Activated CD8-positive, alpha-beta memory T cell treated with anti-CD3 and anti-CD28 coated beads for 4 hours (primary cell): Measurements from ENCODE around the gene AK4.
"Not testable (repeated sequence)": the region's sequence is repeated elsewhere in the genome, so short reads cannot be mapped to it uniquely, and the experiment has no call there.

Experiments used
- DNase-seq, 2 donors: peaks; one replicate each; pipeline ENCODE4 v3.0.0-alpha.2; 2020; ENCODE audit warnings: low read depth in 2 of 2

AK4 gene

DNA sequence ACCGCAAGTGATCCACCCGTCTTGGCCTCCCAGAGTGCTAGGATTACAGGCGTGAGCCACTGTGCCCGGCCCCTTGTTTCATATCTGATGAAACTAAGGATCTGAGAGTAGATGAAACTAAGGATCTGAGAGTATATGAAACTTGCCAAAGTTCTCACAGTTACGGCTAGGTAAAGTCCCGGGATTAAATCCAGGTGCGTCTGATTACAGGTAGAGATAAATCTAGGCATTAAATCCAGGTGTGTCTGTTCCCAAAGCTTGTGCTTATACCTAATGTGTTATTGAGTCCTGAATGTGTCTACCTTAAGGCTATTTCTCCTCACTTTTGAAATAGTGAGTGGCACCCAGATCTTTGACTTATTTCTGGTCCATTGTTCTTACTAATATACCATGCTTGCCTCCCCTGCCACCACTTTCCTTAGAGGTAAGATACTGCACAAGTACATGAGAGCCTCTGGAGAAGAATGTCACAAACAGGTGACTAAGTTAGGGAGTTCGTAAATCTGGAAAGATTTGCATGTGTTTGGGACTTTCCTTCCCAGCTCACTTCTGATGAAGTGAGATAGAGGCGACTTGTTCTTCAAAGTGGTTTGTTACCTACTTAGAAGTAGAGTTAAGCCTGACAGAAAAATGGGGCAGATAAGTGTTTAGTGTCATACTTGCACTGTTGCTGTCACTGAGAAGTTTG, 66.5 kb downstream of the AK4 start:
- DNase-seq: no peak

DNA sequence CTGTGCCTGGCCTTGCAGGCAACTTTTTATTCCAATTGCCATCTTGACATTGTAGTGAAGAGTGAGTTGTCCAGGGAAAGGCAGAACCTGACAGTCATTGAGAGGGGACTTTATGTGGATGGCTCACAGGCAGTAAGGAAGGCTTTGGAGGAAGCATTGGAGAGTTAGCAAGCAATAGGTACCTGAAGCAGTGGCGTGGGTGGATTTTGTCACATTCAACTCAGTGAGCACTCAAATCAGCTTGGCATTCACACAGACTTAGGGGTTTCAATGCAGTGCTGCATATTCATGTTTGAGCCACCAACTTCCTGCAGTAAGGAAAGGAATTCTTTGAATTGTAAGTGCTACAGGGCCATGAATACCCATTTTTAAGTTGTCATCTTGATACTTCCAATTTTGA, 69.0 kb downstream of the AK4 start:
- DNase-seq: no peak

DNA sequence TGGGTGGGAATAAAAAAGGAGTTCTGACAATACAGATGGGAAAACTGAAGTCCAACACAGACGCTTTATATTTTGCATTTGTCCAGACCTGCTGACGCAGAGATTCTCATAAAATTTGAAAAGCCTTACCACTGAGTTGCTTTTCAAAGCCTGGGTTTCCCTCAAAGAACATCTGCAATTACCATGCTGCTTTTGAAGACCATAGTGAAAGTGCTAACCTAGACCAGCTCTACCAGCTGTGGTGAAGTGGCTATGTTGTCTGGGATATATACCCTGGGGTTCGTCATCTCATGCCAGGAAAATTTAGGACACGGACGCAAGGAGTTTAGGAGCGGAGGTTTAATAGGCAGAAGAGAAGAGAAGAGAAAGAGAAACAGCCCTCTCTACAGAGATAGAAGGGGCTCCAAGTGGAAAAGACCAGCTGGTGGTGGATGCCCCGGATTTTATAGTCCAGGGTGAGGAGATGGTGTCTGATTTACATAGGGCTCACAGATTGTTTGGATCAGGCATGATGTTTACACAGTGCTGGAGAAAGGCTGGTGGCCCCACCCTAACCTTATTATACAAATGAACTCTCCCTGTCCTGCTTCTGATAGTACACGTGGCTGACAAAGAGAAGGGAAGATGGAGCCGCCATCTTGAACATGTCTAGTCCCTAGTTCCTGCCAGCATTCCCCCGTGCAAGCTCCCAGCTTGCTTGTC, 73.8 kb downstream of the AK4 start:
- DNase-seq: no peak

DNA sequence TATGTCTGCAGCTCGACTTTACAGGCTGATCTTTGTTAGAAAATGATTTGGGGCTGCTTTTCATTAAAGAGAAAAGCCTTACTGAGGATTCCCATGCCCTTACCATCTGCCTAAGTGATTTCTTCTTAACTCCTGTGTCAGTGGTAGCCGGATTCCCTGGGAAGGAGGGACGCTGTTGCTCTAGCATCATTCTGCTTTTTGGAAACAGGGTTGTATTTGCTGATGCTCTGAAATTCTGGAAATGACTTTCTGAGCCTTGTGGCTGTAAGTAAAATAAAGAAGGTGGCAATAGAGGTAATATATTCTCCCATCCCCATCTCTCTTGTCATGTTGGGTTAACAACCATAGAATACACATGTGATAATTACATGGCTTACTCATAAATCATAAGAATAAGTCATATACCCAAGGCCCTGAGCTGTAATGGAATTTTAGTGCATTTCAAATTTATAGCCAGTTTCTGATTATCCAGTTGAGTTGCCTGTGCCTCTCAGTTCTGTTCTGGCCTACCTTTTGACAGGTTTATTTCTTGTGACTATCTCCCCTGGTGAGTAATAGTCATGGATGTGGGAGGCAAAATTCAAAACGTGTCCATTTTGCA, 74.4 kb downstream of the AK4 start:
- no peak for DNase-seq

DNA sequence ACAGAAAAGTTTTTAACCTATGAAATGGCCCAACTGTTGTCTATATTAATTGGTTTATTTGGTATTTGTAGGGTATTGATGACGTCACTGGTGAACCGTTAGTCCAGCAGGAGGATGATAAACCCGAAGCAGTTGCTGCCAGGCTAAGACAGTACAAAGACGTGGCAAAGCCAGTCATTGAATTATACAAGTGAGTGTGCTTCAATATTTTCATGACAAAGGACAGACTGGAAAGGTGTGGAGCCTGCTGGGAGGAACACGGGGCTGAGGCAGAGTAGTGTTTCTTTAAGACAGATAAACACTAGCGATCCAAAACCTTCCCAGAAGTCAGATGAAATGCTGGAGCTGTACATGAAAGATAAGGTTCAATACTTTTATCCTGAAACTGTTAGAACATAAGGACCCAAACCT, 76.7 kb downstream of the AK4 start:
- no peak for DNase-seq

DNA sequence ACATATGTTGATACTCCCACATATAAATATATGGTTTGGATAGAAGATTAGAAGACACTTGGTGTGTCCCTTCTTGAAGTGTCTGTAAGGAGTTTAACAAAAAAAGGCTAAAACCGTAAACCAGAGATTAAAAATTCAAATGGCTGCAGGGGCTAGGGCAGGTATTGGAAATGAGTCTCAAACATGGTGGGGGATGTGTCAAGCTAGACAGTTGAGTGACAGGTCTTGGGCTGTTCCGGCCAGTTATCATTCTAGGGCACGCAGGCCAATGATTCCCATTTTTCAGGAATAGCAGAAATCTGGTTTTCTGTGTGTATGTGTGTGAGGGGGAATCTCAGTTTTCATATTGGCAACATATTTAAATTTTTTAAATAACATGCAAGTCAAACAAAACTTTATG, 77.2 kb downstream of the AK4 start:
- no peak for DNase-seq

DNA sequence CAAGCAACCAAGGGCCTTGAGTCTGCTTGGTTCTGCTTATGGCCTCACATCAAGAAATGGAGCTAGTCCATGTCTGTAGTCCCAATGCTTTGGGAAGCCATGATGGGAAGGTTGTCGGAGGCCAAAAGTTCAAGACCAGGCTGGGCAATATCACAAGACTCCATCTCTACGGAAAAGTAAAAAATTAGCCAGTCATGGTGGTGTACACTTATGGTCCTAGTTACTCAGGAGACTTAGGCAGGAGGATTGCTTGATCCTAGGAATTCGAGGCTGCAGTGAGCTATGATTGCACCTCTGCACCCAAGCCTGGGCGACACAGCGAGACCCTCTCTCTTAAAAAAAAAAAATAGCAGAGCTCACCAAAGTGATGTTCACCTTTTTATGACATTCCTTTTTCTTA, 81.2 kb downstream of the AK4 start:
- DNase-seq: no peak

DNA sequence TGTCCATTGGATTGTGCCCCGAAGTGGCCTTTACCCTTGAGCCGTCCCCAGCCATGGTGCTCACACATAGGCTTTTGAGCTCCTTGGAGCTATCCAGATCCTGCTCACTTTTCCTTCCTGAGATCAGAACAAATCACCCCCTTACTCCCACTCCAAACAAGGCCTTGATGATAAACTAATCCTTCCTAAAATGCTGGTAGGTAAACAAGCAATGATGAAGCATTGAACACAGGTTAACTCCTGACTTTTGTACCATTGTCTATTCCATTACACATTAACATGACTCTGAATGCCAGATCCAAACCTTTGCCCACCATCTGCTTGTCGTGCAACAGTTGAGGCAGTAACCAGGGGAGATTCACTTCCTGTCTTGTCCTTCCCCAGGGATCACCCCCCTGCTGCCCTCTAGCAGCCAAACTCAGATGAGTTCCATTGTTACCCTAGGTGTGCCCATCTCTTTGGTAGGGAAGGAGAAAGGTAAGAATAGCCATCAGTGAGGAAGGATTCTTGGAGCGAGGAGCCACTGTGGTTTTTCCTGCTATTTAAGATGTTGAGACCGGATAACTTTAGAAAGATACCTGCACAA, 81.8 kb downstream of the AK4 start:
- DNase-seq: no peak

DNA sequence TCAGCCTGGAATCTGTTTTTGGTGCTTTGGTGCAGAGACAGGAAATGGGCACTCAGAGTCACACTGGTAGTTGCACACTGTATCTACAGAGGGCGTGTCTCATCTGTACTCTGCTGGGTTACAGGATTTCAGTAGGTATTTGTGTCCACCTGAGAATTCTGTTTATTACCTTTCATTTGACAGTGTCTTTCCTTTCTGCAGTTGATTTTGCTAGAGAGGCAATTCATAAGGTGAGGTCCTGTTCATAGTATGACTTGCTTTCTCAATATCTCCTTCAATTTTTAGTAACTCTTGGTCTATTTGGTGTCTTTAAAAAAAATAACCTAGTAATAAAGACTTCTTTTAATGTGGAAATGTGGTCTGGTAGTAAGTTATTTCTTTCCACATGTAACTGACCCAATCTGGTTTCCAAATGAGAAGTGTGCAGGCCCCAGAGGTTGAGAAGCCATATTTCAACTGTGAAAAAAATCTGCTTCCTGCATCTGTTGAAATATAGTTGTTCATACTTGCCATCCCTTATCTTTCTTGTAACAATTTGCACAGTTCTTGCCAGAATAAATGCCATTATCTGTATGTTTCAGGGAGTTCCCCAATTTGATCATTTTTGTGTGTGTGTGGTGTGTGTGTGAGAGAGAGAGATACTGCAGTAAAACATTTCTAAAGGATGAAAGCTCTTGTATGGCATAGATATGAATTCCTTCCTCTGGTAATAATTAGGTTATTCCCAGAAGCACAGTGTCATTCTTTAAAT, 82.9 kb downstream of the AK4 start:
- no peak for DNase-seq

DNA sequence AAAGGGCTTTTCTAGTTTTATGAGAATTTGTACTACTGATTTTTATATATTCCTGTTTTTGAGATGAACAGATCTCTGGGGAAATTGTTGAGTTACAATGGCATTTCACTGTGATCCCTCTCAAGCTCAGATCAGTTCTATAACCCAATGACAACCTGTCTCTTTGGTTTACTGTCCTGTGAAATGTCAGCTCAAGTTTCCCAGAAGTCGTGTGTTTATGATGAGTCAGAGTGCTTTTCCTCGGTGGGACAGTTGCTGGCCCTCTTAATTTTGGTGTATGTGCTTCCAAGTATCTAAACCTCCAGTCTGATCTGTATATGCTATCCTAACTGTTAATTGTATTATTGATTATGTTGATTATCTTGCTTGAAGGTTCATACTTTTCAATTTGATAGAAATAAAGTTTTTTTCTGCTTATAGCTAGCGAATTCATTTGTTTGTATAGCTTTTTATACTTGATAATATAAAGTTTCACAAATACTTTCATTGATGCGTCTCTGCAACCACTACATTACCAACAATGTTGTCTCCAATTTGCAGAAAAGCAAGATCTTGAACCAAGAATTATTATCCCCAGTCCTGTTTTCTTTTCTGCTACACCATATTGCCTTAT, 83.8 kb downstream of the AK4 start:
- DNase-seq: no peak

DNA sequence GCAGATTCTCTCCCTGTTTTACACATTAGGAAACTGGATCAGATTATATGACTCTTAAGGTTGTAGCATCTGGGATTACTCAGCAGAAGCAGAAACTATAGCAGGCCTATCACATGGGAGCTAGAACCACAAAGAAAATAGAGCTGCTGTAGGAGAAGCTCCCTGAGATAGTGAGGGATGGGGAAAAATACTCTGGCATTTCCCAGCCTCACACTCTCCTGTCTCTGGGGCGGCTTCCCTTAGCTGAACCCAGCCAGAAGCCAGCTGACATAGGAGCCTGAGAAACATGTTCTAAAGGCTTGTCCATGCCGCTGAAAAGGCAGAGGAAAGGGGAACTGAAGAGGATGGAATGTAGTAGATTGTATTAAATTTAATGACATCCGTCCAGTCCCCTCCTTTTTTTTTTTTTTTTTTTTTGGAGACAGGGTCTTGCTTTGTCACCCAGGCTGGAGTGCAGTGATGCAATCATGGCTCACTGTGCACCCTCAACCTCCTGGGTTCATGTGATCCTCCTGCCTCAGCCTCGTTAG, 84.5 kb downstream of the AK4 start:
- DNase-seq: no peak

DNA sequence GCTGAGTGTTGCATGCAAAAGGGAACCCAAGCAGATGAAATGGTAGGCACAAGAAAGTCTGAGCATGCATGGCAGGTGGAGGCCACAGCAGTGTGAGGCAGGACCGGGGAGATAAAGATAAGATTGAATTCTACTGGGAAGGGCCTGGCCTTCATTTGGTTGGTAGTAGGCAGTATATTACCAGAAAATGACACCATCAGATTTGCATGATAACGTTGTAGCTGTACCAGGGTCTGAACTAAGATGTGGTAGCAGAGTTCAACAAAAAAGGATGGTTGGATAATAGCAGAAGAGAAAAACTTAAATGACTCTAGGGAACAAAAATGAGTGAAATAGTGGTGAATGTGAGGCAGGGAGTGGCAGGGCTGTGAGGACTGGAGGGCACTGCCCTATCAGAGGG, 85.8 kb downstream of the AK4 start:
- DNase-seq: no peak

DNA sequence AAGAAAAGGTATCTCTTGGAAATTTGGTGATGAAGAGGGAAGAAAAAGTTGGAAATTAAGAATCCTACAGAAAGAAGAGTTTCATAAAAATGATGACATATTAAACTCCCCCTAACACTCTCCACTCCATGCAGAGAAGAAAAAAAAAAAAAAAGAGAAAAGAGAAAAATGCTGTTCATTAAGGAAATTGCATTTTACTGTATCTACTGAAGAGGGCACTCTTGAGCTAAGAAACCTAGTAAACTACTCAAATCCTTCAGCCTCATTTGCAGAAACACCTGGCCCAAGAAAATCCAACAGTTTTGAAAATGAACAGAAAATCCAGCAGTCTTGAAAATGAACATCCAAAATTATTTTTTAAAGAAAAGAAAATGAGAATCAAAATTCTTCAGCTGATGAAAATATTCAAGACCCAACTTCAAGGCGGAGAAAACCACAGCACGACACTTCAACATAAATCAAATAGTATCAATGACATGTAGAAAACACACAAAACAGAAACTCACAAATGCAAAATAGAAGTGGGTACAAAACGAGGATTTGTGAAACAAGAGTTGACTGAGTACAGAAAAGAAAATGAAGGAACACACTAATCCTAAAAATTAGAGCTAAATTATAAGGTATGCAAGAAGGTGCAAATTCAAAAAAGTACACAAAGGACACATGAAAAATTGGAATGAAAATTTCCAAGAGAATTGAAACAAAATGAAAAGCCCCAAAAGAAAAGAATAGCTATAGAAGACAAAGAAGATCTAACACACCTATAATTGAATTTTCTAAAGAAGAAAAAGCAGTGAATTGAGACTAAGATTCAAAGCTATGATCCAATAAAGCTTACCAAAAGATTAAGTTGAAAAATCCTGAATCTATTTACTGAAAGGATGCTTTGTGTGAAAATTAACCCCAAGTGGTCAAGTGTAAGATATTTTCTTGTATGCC, 88.1 kb downstream of the AK4 start:
- DNase-seq: no peak

DNA sequence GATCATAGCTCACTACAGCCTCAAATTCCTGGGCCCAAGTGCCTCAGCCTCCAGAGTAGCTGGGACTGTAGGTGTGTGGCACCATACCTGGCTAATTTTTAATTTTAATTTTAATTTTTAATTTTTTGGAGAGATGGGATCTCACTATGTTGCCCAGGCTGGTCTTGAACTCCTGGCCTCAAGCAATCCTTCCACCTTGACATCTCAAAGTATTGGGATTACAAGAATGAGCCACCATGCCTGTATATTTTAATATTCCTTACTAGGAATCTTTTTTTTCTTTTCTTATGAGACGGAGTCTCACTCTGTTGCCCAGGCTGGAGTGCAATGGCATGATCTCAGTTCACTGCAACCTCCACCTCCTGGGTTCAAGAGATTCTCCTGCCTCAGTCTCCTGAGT, 89.1 kb downstream of the AK4 start:
- not testable (repeated sequence) for DNase-seq

DNA sequence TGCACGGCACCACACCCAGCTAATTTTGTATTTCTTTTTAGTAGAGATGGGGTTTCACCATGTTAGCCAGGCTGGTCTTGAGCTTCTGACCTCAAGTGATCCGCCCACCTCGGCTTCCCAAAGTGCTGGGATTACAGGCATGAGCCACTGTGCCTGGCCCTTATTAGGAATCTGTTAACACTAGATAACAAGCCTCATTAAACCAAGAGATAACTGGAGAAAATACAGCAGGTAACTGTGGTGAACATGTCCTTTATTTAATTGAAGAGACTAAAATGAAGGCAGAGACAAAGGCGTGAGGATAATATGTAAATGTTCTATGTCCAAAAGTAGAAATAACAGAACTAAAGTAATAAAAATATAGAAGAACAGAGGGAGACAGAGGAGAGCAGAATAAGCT, 89.5 kb downstream of the AK4 start:
- no peak for DNase-seq

DNA sequence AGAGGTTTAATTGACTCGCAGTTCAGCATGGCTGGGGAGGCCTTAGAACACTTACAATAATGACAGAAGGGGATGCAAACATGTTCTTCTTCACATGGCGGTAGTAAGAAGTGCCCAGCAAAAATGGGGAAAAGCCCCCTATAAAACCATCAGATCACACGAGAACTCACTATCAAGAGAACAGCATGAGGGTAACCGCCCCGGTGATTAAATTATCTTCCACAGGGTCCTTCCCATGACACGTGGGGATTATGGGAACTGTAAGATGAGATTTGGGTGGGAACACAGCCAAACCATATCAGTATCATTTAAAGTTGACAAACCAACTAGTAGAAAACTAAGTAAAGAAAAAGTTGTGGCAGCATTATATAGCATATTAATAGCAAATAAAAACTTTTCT, 90.0 kb downstream of the AK4 start:
- DNase-seq: no peak

DNA sequence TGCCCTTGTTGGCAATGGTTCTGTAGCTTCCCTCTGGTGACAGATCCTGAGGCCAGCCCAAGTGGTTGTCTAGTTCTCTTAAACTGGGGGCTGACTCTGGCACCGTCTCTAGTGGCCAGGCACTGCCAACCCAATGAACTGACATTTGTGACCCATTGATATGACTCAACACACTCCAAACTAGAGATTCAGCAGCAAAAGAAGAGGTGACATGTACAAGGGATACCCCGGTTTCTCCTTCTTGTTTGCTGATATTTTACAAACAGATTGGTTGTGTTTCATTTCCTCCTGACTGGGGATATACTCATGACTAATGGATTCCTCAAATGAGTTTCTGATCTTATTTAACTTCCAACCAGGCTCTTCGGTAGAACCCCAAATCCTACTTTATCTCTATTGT, 95.5 kb downstream of the AK4 start:
- no peak for DNase-seq

DNA sequence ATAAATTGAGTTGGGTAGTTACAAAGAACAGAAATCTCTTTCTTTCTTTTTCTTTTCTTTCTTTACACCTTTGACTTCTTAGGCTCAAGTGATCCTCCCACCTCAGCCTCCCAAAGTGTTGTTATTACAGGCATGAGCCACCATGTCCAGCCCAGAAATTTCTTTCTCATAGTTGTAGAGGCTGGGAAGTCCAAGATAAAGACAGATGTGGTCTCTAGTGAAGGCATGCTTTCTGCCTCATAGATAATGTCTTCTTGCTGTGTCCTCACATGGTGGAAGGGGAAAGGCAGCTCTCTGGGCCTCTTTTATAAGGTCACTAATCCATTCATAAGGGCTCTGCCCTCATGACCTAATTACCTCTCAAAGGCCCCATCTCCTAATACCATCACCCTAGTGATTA, 97.3 kb downstream of the AK4 start:
- DNase-seq: no peak

DNA sequence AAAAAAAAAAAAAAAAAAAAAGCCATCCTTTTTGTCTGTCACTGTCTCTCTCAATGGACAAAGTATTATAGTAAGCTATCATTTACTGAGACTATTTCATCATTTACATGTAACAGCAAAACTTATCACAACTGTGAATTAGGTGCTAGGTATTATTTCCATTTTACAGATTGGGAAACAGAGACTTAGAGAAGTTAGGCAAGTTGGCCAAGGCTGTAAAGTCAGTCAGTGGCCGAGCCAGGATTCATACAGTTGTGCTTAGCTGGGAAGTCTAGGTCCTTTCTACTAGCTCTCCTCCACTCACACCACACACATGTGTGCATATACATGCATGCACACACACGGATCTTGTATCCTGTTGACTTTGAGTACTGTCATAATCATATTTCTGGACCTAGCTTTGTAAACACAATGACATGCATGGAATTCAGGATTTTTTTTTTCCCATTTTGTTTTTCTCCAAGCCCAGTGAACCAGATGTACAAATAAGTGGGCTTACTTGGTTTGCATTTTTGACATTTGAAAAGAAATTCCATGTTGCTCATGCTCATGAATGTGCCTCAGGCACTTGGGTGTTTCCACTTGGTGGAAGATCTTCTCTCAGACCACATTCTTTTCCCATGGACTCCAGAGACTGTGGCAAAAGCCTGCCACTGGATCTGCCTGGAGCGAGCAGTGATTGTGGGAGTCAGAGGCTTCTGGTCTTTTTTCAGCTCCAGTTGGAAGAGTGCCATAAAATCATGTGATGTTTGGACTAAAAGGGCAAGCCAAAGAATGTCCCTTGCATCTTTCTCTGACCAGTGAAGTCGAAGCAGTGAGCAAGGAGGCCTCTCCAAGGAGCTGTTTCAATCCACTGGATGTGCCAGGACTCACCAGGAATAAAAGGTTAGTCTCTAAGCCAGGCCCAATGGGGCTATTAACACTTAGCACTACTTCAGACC, 99.7 kb downstream of the AK4 start:
- no peak for DNase-seq
